ENCODE measurements around the gene KIF5B.
A peak's percentile ranks its signal among the peaks of the same experiment; 100 is the strongest.

KIF5B gene

GRCh38 chr10:31962826-31963588 lies 93.2 kb downstream of the KIF5B start:
- no peak for DNase-seq

- DNase-seq = peak in 1 of 56 donors; percentile 6
Measured at GRCh38 chr10:31961277-31962074, 94.7 kb downstream of the KIF5B start.

GRCh38 chr10:31959461-31960173 lies 96.6 kb downstream of the KIF5B start:
- DNase-seq = no peak
